ENCODE measurements around the gene MAP3K14.
A peak's percentile ranks its signal among the peaks of the same experiment; 100 is the strongest.

Gene MAP3K14

DNA sequence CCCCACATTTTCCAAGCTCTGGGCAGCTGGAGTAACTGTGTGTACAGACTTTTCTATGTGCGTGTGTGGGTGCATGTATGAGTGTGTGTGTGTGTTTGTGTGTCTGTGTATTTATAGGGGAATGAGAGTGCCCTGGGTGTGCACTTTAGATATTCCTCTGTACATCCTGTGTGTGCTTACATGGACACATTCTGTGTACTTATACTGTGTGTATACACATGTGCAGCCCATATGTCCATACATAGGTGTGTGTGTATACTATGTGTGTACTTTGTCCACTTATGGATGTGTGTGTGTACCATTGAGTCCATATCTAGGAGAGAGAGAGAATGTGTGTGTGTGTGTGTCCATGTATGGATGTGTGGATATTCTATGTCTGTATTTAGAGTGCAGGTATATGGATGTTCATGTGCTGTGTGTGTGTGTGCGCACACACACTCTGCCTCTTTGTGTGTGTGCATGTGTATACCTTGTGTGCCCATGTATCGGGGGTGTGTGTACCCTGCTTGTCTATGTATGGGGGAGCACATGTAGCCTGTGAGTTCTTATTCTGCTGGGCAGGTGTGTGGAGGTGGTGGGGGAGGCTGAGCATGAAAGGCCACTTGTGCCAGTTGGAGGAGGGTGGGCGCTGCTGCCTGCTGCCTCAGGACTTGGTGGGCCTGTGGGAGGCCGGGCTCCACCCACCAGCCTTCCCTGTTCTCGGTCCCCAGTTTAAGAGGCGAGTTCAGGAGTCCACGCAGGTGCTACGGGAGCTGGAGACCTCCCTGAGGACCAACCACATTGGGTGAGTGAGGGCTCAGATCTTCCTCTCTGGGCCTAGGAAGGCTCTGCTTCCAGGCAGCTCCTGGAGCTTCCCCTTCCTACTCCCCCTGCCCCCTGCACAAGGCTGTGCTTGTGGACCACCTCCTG, 84.1 kb downstream of the MAP3K14 start:
- peak overlapping the region; percentile 94; the same call in 1 of the 2 replicates for H3K27ac ChIP-seq
- POLR2A ChIA-PET (ENCODE audit: low non-redundant PET) = no interaction called here
- CTCF ChIA-PET = interaction anchor here (0.8 to 1.8 kb wide), 6 partner anchors 14 to 152 kb away, joined by 3 to 10 read pairs (median 6); partner anchors contain the start of gene ACBD4
- TF ChIP-seq, protein P1, sequence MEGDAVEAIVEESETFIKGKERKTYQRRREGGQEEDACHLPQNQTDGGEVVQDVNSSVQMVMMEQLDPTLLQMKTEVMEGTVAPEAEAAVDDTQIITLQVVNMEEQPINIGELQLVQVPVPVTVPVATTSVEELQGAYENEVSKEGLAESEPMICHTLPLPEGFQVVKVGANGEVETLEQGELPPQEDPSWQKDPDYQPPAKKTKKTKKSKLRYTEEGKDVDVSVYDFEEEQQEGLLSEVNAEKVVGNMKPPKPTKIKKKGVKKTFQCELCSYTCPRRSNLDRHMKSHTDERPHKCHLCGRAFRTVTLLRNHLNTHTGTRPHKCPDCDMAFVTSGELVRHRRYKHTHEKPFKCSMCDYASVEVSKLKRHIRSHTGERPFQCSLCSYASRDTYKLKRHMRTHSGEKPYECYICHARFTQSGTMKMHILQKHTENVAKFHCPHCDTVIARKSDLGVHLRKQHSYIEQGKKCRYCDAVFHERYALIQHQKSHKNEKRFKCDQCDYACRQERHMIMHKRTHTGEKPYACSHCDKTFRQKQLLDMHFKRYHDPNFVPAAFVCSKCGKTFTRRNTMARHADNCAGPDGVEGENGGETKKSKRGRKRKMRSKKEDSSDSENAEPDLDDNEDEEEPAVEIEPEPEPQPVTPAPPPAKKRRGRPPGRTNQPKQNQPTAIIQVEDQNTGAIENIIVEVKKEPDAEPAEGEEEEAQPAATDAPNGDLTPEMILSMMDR (conservative IDR thresholded peaks at IDR 0.05; ENCODE audit: low read depth) = no peak
- no peak for DNase-seq (ENCODE audit: low spot score)

DNA sequence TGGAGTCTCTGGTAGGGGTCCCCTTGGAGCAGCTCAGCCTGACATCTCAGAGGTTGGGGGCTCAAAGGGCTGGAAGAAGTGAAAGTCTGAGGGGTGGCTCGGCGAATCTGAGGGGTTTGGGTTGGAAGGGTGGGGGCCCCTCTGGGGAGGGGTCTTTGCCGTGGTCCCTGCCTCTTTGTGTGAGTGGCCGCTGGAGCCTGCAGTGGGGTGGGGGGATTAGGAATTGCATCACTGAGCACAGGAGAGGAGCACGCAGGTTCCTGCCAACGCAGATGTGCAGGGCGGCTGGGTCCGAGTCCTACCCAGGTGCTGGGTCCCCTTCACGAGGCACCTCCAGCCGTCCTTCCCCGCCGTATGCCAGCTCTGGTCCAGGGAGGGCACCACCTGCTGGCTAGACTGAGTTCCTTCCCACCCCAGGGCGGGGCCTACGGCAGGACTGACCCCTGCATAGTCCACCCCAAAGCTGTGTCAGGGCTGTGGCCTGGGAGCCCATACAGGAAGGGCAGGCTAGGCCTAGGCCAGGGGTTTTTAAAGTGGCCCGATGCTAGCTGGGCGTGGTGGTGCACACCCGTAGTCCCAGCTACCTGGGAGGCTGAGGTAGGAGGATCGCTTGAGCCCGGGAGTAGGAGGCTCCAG, 85.2 kb downstream of the MAP3K14 start:
- H3K27ac ChIP-seq = peak overlapping the region; percentile 94
- CTCF ChIA-PET = interaction anchor here (0.5 to 2.2 kb wide), 8 partner anchors 13 to 96 kb away, joined by 3 to 10 read pairs (median 4); partner anchors contain the start of gene ACBD4
- POLR2A ChIA-PET (ENCODE audit: low non-redundant PET) = no interaction called here
- TF ChIP-seq, protein P1 (conservative IDR thresholded peaks at IDR 0.05; ENCODE audit: low read depth) = no peak
- no peak for DNase-seq (ENCODE audit: low spot score)

DNA sequence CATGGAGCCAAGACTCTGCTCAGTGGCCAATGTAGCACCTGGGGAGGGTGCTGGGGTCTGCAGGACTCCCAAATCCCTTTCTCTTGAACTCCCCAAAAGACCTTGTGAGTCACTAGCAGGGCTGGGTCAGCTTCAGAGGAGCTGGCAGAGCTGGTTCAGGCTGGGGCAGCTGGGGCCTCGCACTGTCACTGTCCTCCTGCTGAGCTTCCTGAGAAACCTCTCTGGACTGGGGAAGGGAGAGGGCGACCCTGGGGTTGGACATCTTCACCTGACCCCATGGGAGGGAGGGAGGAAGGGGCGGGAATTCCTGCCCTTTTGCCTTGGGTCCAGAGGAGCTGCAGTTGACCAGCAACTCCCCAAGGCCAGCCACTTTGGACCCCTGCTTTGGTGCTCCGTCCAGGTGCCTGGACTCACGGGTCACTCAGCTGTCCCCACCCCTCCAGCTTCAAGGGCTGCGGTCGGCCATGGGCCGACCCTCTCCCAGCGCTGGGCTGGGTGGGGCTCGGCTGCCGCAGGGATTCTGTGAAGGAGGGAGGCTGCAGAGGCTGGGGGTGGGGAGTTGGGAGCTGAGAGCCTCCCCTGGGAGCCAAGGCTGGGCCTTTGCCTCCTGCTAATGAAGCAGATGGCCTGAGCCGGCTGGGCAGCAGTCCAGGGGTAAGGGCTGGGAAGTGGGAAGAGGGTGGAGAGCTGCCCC, 85.9 kb downstream of the MAP3K14 start:
- CTCF ChIA-PET = interaction anchor here (0.5 to 3.9 kb wide), 8 partner anchors 8 to 96 kb away, joined by 3 to 21 read pairs (median 6); partner anchors contain the start of gene ACBD4
- TF ChIP-seq, protein P1 (conservative IDR thresholded peaks at IDR 0.05; ENCODE audit: low read depth) = no peak
- no peak for DNase-seq (ENCODE audit: low spot score)
- POLR2A ChIA-PET (ENCODE audit: low non-redundant PET) = interaction anchor here (0.6 kb wide), 1 partner anchor 80 kb away, joined by 4 read pairs; no protein-coding TSS in a partner anchor
- peak overlapping the region; percentile 94 for H3K27ac ChIP-seq

GRCh38 chr17:45230410-45230786, 86.4 kb downstream of the MAP3K14 start:
- no peak for DNase-seq (ENCODE audit: low spot score)
- ChIA-PET POLR2A (ENCODE audit: low non-redundant PET) (interaction anchor here (0.6 kb wide), 1 partner anchor 81 kb away, joined by 4 read pairs; no protein-coding TSS in a partner anchor), CTCF (interaction anchor here (0.6 to 3.9 kb wide), 4 partner anchors 11 to 95 kb away, joined by 4 to 21 read pairs (median 8); partner anchors contain the start of gene ACBD4)
- TF ChIP-seq, protein P1 (conservative IDR thresholded peaks at IDR 0.05; ENCODE audit: low read depth) = no peak
- H3K27ac ChIP-seq = peak overlapping the region; percentile 94

DNA sequence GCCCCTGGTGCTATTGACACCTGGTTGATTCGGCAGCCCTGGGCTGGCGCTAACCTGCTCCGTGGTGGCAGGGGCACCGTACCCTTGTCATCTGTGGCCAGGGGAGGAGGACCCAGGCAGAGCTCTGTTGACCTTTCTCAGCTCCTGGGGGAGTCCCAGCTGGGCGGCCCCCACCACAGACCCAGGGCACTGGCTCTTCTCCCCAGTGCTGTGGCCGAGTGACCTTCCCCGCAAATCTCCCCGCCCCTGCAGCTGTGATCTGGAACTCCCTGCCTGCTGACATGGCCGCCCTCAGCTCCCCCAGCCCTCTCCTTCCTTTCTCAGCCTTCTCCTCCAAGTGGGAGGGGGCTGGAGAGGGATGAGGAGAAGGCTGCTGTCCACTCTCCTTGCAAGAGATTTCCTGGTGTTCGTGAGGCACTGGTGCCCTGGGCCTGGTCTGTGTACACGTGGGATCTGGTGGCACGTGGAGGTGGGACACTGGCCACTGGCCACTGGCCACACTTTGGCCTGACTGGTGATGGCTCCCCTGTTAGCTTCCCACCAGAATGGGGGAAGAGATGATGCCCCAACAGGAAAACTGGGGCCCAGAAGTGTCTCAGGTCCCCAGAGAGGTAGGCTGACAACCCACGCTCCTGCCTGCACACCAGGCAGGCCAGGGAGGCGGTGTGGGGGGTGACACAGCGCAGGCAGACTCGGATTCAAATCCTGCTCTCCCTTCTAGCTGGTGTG, 87.0 kb downstream of the MAP3K14 start:
- CTCF ChIA-PET = interaction anchor here (0.6 to 3.9 kb wide), 5 partner anchors 11 to 95 kb away, joined by 3 to 21 read pairs (median 5); partner anchors contain the start of gene ACBD4
- POLR2A ChIA-PET (ENCODE audit: low non-redundant PET) = no interaction called here
- TF ChIP-seq, protein P1 (conservative IDR thresholded peaks at IDR 0.05; ENCODE audit: low read depth) = no peak
- DNase-seq (ENCODE audit: low spot score) = no peak
- H3K27ac ChIP-seq = peak overlapping the region; percentile 94

All from RWPE1 (cell line).